ENCODE results near the gene SLC40A1. TPM values are rescaled to one million over a fixed set of nuclear protein-coding genes. Genes with fewer than 3 reads are reported as not detected.

The SLC40A1 gene
- total and polyA plus RNA-seq, 2 donors (not counting 1 experiment from before 2014, with no cell fraction given): 17.2 to 97.4 TPM

DNA sequence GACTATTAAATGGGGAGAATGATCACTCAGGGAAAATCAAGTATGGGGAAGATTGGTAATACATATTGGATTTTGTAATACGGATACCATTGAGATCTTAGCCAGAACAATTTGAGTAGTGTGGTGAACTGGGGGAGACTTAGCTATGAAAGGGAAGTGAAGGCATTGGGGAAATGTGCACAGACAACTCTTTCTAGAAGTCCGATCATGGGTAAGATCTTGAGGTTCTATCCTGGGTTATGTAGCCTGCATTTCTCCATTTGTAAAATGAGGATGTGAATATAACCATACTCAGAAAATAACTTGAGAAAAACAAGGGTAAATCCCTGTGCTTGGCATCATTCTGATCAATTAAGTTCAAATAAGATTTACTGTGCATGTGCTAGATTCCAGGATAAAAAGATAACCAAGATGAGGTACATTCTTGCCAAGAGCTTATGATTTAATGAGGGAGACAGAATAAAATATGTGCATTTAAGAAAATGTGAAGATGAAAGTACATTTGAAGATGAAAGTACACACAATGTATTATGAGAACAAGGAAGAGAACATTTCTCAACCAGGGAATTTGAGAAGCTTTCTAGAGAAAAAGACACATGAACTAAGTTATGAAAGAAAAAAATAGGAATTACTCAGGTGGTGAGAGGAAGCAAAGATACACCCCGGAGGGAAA, 49.5 kb downstream of the SLC40A1 start:
- Histone ChIP-seq H3K9ac (ENCODE audit: insufficient read depth, low read length) (no peak overlapping the region), H3K4me1 (ENCODE audit: control insufficient read depth, extremely low read depth, insufficient read depth, low read length) (peaks cover 8% of the 10 kb centered on the region), H2AFZ (ENCODE audit: low read length) (no peak overlapping the region), H3K27me3 (ENCODE audit: control insufficient read depth, insufficient read depth, low read length) (no peaks in the 10 kb centered on the region), H3K27ac (ENCODE audit: insufficient read depth, low read length) (no peak overlapping the region), H4K20me1 (ENCODE audit: control insufficient read depth, extremely low read depth, insufficient read depth, low read length) (no peaks in the 10 kb centered on the region), H3K4me3 (replicated peaks in 1 of 4; ENCODE audit: control extremely low read depth in 1 of 4, insufficient read depth in 1 of 4, low read depth in 3 of 4, low read length in 4 of 4) (no peak overlapping the region), H3K36me3 (ENCODE audit: control insufficient read depth, insufficient read depth, low read length) (no peaks in the 10 kb centered on the region), H3K4me2 (ENCODE audit: extremely low read depth, insufficient read depth, low read length) (no peak overlapping the region), H3K9me3 (ENCODE audit: control insufficient read depth, insufficient read depth, low read depth, low read length) (no peaks in the 10 kb centered on the region), H3K79me2 (ENCODE audit: control insufficient read depth, insufficient read depth, low read length) (no peaks in the 10 kb centered on the region)
- no peak for DNase-seq (ENCODE audit: low read depth in 2 of 2)
- no peak for TF ChIP-seq EZH2 (IDR thresholded peaks at IDR 0.05; ENCODE audit: low read length, missing control alignments)
- TF ChIP-seq, protein P1, sequence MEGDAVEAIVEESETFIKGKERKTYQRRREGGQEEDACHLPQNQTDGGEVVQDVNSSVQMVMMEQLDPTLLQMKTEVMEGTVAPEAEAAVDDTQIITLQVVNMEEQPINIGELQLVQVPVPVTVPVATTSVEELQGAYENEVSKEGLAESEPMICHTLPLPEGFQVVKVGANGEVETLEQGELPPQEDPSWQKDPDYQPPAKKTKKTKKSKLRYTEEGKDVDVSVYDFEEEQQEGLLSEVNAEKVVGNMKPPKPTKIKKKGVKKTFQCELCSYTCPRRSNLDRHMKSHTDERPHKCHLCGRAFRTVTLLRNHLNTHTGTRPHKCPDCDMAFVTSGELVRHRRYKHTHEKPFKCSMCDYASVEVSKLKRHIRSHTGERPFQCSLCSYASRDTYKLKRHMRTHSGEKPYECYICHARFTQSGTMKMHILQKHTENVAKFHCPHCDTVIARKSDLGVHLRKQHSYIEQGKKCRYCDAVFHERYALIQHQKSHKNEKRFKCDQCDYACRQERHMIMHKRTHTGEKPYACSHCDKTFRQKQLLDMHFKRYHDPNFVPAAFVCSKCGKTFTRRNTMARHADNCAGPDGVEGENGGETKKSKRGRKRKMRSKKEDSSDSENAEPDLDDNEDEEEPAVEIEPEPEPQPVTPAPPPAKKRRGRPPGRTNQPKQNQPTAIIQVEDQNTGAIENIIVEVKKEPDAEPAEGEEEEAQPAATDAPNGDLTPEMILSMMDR (conservative IDR thresholded peaks at IDR 0.05 in 1 of 2, IDR thresholded peaks at IDR 0.05 in 1 of 2; ENCODE audit: low read depth in 1 of 2, low read length in 2 of 2): no peak

DNA sequence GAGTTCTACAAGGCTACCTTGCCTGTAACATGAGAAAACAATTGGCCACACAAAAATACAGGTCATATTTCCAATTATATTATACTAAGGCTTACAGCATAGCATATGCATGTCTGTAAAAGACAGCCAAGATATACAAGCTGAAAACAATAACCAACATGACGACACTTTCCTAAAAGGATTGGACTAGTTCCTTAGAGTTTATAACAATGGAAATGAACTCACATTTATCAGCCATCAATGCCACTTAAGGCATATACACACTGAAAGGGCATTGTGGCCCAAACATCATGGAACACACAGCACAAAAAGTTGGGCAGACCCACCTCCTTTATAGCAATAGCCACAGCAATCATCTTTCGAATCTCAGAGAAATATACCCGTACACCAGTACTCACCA, 52.0 kb downstream of the SLC40A1 start:
- Histone ChIP-seq H3K9me3 (ENCODE audit: control insufficient read depth, insufficient read depth, low read depth, low read length) (no peaks in the 10 kb centered on the region), H3K9ac (ENCODE audit: insufficient read depth, low read length) (no peak overlapping the region), H3K27me3 (ENCODE audit: control insufficient read depth, insufficient read depth, low read length) (no peaks in the 10 kb centered on the region), H3K4me3 (replicated peaks in 1 of 4; ENCODE audit: control extremely low read depth in 1 of 4, insufficient read depth in 1 of 4, low read depth in 3 of 4, low read length in 4 of 4) (no peak overlapping the region), H3K27ac (ENCODE audit: insufficient read depth, low read length) (no peak overlapping the region), H3K36me3 (ENCODE audit: control insufficient read depth, insufficient read depth, low read length) (no peaks in the 10 kb centered on the region), H3K4me2 (ENCODE audit: extremely low read depth, insufficient read depth, low read length) (no peak overlapping the region), H3K4me1 (ENCODE audit: control insufficient read depth, extremely low read depth, insufficient read depth, low read length) (peaks cover 3% of the 10 kb centered on the region), H4K20me1 (ENCODE audit: control insufficient read depth, extremely low read depth, insufficient read depth, low read length) (no peaks in the 10 kb centered on the region), H3K79me2 (ENCODE audit: control insufficient read depth, insufficient read depth, low read length) (no peaks in the 10 kb centered on the region), H2AFZ (ENCODE audit: low read length) (no peak overlapping the region)
- TF ChIP-seq, protein P1 (conservative IDR thresholded peaks at IDR 0.05 in 1 of 2, IDR thresholded peaks at IDR 0.05 in 1 of 2; ENCODE audit: low read depth in 1 of 2, low read length in 2 of 2): no peak
- TF ChIP-seq EZH2 (IDR thresholded peaks at IDR 0.05; ENCODE audit: low read length, missing control alignments): no peak
- no peak for DNase-seq (ENCODE audit: low read depth in 2 of 2)

DNA sequence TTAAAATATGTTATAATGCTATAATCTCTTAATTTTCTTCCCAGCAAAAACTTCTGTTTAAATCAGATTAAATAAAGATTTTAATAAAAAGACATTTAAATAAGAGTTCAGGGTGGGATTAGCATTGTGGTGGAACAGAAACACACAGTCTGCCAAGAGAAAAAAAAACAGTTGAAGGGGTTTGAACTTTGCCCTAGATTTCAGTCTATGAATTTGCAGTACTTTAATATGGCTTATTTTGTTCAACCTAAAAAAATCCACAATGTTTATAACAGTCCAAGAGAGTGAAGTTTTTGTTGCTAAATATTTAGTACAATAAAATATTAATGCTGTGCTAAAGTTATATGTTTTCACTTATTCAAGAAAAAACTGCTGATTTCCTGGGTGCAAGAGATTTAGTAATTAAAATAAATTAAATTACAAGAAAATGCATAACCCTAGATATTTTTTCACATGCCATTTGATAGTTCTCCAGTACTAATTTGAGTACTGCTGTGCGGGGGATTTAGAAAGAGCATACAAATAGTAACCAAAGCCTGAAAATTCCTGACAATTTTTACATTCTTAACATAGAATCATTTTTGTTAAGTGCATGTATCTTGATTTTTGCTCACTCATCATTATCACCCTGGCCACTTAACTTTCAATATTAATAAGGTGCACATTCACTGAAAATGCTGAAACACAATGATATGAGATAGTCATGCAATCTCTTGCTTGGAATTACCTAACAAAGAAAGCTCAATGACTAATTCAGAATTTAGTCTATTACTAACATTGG, 52.6 kb downstream of the SLC40A1 start:
- Histone ChIP-seq H3K4me1 (ENCODE audit: control insufficient read depth, extremely low read depth, insufficient read depth, low read length) (no peaks in the 10 kb centered on the region), H3K36me3 (ENCODE audit: control insufficient read depth, insufficient read depth, low read length) (no peaks in the 10 kb centered on the region), H3K9ac (ENCODE audit: insufficient read depth, low read length) (no peak overlapping the region), H3K79me2 (ENCODE audit: control insufficient read depth, insufficient read depth, low read length) (no peaks in the 10 kb centered on the region), H2AFZ (ENCODE audit: low read length) (no peak overlapping the region), H3K9me3 (ENCODE audit: control insufficient read depth, insufficient read depth, low read depth, low read length) (no peaks in the 10 kb centered on the region), H4K20me1 (ENCODE audit: control insufficient read depth, extremely low read depth, insufficient read depth, low read length) (no peaks in the 10 kb centered on the region), H3K27me3 (ENCODE audit: control insufficient read depth, insufficient read depth, low read length) (no peaks in the 10 kb centered on the region), H3K4me3 (replicated peaks in 1 of 4; ENCODE audit: control extremely low read depth in 1 of 4, insufficient read depth in 1 of 4, low read depth in 3 of 4, low read length in 4 of 4) (no peak overlapping the region), H3K27ac (ENCODE audit: insufficient read depth, low read length) (no peak overlapping the region), H3K4me2 (ENCODE audit: extremely low read depth, insufficient read depth, low read length) (no peak overlapping the region)
- TF ChIP-seq EZH2 (IDR thresholded peaks at IDR 0.05; ENCODE audit: low read length, missing control alignments): no peak
- TF ChIP-seq, protein P1 (conservative IDR thresholded peaks at IDR 0.05 in 1 of 2, IDR thresholded peaks at IDR 0.05 in 1 of 2; ENCODE audit: low read depth in 1 of 2, low read length in 2 of 2): no peak
- peak in 1 of 2 donors; percentile 21 for DNase-seq (ENCODE audit: low read depth in 2 of 2)
